Bronchial epithelial cell (primary cell): Measurements from ENCODE around the gene OR10H2. TPM values are rescaled to one million over a fixed set of nuclear protein-coding genes. Genes with fewer than 3 reads are reported as not detected.

Experiments used
- DNase-seq: peaks from one replicate; pipeline ENCODE4 v3.0.0-alpha.2; 2010; ENCODE audit warnings: low read depth
- FAIRE-seq: peaks from 2 replicates; lab custom pipeline; 2011; peaks lifted over from hg19 to GRCh38; lab: Jason Lieb, UNC
- H3K27me3 ChIP-seq: 2 replicates; pipeline ENCODE4 v1.5.1; 2011; ENCODE audit warnings: low read length; ENCODE audit not compliant: control insufficient read depth, insufficient read depth
- H3K36me3 ChIP-seq: 2 replicates; pipeline ENCODE4 v1.5.1; 2011; ENCODE audit warnings: low read length; ENCODE audit not compliant: control insufficient read depth, insufficient read depth
- H3K4me3 ChIP-seq: 2 replicates; pipeline ENCODE4 v1.5.1; 2011; ENCODE audit warnings: mild to moderate bottlenecking, low read depth, low read length, control low read depth
- CTCF ChIP-seq: IDR thresholded peaks from 2 replicates; pipeline ENCODE4 v1.5.1; 2011; ENCODE audit warnings: mild to moderate bottlenecking, moderate library complexity, low read length, control low read depth, inconsistent platforms; ENCODE audit not compliant: insufficient read depth, severe bottlenecking
- total RNA-seq: library from RNA; depleted of rRNA; stranded (reverse); fragments of >200 nt; gene quantifications from 2 replicates; pipeline ENCODE4 v1.2.1, GENCODE V29; 2014

OR10H2 gene
- total RNA-seq, 1 donor from 2014 or later: not detected

GRCh38 chr19:15733895-15734294 lies 6.1 kb downstream of the OR10H2 start:
- Histone ChIP-seq H3K4me3 (no peak overlapping the region), H3K27me3 (no peaks in the 10 kb centered on the region), H3K36me3 (no peaks in the 10 kb centered on the region)
- no peak for TF ChIP-seq CTCF
- DNase-seq: no peak
- FAIRE-seq: peak; percentile 55

- TF ChIP-seq CTCF: no peak
- DNase-seq (no peak), FAIRE-seq (no peak)
- H3K4me3 ChIP-seq: no peak within 1 kb of the TSS
- H3K27me3 ChIP-seq: no peaks in the 10 kb centered on the region
- no peaks in the 10 kb centered on the region for H3K36me3 ChIP-seq
Observed at GRCh38 chr19:15737722-15738121, 9.9 kb downstream of the OR10H2 start, which contains the start of gene OR10H3. Gene OR10H3 (plus strand): TSS chr19:15737985. CDS start chr19:15741393, 3,408 bp downstream.

GRCh38 chr19:15740785-15741184 lies 13.0 kb downstream of the OR10H2 start:
- no peak for TF ChIP-seq CTCF
- no peak for FAIRE-seq

GRCh38 chr19:15748239-15748638 lies 20.4 kb downstream of the OR10H2 start:
- Histone ChIP-seq H3K4me3 (no peak overlapping the region), H3K36me3 (no peaks in the 10 kb centered on the region), H3K27me3 (no peaks in the 10 kb centered on the region)
- no peak for TF ChIP-seq CTCF
- DNase-seq (no peak), FAIRE-seq (no peak)

More at GRCh38 chr19:15740785-15741184, 13.0 kb downstream of the OR10H2 start:
- Histone ChIP-seq H3K4me3 (no peak overlapping the region), H3K27me3 (no peaks in the 10 kb centered on the region), H3K36me3 (no peaks in the 10 kb centered on the region)
- no peak for DNase-seq

- FAIRE-seq (no peak), DNase-seq (no peak)
- no peaks in the 10 kb centered on the region for H3K27me3 ChIP-seq
- H3K4me3 ChIP-seq: no peak overlapping the region
- no peaks in the 10 kb centered on the region for H3K36me3 ChIP-seq
- TF ChIP-seq CTCF: no peak
Observed at GRCh38 chr19:15758379-15758778, 30.6 kb downstream of the OR10H2 start.

- H3K27me3 ChIP-seq: no peaks in the 10 kb centered on the region
- DNase-seq (no peak), FAIRE-seq (no peak)
- no peak for TF ChIP-seq CTCF
- no peaks in the 10 kb centered on the region for H3K36me3 ChIP-seq
- no peak overlapping the region for H3K4me3 ChIP-seq
Observed at GRCh38 chr19:15759962-15760565, 32.2 kb downstream of the OR10H2 start.
